Measurements from ENCODE around the gene FSTL3.
A peak's percentile ranks its signal among the peaks of the same experiment; 100 is the strongest.
"Not testable (repeated sequence)": the region's sequence is repeated elsewhere in the genome, so short reads cannot be mapped to it uniquely, and the experiment has no call there.

FSTL3 gene

GRCh38 chr19:686589-687297, 10.6 kb downstream of the FSTL3 start:
- DNase-seq = no peak

- no peak for DNase-seq
These were observed 11.5 kb downstream of the FSTL3 start for GRCh38 chr19:687569-688166.

- no peak for DNase-seq
These were observed 12.0 kb downstream of the FSTL3 start for GRCh38 chr19:688214-688613.

- DNase-seq = no peak
These were observed 12.8 kb downstream of the FSTL3 start for GRCh38 chr19:688992-689391.

- DNase-seq = no peak
These were observed 14.0 kb downstream of the FSTL3 start for GRCh38 chr19:690203-690602.

GRCh38 chr19:694481-695351, 18.5 kb downstream of the FSTL3 start:
- DNase-seq = no peak

- no peak for DNase-seq
These were observed 19.3 kb downstream of the FSTL3 start, which contains the start of gene PRSS57 for GRCh38 chr19:695352-695949. PRSS57 (minus strand) TSS chr19:695452; CDS start chr19:695430, 22 bp downstream.

GRCh38 chr19:698529-698928, 22.3 kb downstream of the FSTL3 start:
- not testable (repeated sequence) for DNase-seq

GRCh38 chr19:699885-700284, 23.7 kb downstream of the FSTL3 start:
- DNase-seq = not testable (repeated sequence)

GRCh38 chr19:702847-703246, 26.7 kb downstream of the FSTL3 start:
- DNase-seq = not testable (repeated sequence)

GRCh38 chr19:703329-703650, 27.1 kb downstream of the FSTL3 start:
- DNase-seq = no peak

GRCh38 chr19:703651-704446, 27.7 kb downstream of the FSTL3 start:
- DNase-seq = no peak

GRCh38 chr19:704447-704741, 28.2 kb downstream of the FSTL3 start:
- DNase-seq = no peak

GRCh38 chr19:708154-709143, 32.3 kb downstream of the FSTL3 start, which contains the start of gene PALM:
PALM (plus strand) TSS chr19:708935; CDS start chr19:709147, 212 bp downstream.
- DNase-seq = no peak

GRCh38 chr19:709196-709964, 33.2 kb downstream of the FSTL3 start:
- DNase-seq = no peak

GRCh38 chr19:709965-710571, 33.9 kb downstream of the FSTL3 start:
- DNase-seq = no peak

GRCh38 chr19:710767-711166, 34.6 kb downstream of the FSTL3 start:
- DNase-seq = peak; percentile 23

- peak; percentile 88 for DNase-seq
These were observed 35.1 kb downstream of the FSTL3 start for GRCh38 chr19:711254-711653.

GRCh38 chr19:715347-715746, 39.2 kb downstream of the FSTL3 start:
- DNase-seq = no peak

Measured in NCI-H524 treated with DMSO at 0.1 percent for 48 hours (cell line).